ENCODE data around the gene ASIC1. TPM values are rescaled to one million over a fixed set of nuclear protein-coding genes. Genes with fewer than 3 reads are reported as not detected.

Gene ASIC1
- total and polyA plus RNA-seq, 8 donors, result 0.45 to 3.5 (median 1.2) TPM; not detected in 1

- no peak overlapping the region for H3K4me3 ChIP-seq
- H3K27ac ChIP-seq, result peak overlapping the region in 3 of 5 donors; percentile 20 to 50 (median 47)
Observed at GRCh38 chr12:50103351-50103750, 46.0 kb downstream of the ASIC1 start.

GRCh38 chr12:50103767-50104321 lies 46.4 kb downstream of the ASIC1 start, which contains the start of gene GPD1:
GPD1 (plus strand) TSS chr12:50104008; CDS start chr12:50104051, 43 bp downstream.
- H3K4me3 ChIP-seq, result peak within 1 kb of the TSS in 2 of 4 donors; percentile 12 to 18
- peak; percentile 90 to 91 for DNase-seq
- peaks cover 13 to 31% (median 24%) of the 10 kb centered on the region in 4 donors for H3K4me1 ChIP-seq
- H3K36me3 ChIP-seq, result peaks cover 14 to 30% (median 25%) of the 10 kb centered on the region in 4 donors
- peak in 2 of 3 donors; percentile 81 for TF ChIP-seq POLR2AphosphoS5 (IDR thresholded peaks at IDR 0.05)
- TF ChIP-seq, protein P1, sequence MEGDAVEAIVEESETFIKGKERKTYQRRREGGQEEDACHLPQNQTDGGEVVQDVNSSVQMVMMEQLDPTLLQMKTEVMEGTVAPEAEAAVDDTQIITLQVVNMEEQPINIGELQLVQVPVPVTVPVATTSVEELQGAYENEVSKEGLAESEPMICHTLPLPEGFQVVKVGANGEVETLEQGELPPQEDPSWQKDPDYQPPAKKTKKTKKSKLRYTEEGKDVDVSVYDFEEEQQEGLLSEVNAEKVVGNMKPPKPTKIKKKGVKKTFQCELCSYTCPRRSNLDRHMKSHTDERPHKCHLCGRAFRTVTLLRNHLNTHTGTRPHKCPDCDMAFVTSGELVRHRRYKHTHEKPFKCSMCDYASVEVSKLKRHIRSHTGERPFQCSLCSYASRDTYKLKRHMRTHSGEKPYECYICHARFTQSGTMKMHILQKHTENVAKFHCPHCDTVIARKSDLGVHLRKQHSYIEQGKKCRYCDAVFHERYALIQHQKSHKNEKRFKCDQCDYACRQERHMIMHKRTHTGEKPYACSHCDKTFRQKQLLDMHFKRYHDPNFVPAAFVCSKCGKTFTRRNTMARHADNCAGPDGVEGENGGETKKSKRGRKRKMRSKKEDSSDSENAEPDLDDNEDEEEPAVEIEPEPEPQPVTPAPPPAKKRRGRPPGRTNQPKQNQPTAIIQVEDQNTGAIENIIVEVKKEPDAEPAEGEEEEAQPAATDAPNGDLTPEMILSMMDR (IDR thresholded peaks at IDR 0.05), result no peak
- WGBS, 5 donors, result 14 to 25% (median 22%) methylated on average over 9 to 13 of the region's 13 CpGs
- H3K27ac ChIP-seq, result peak within 1 kb of the TSS in 3 of 5 donors; percentile 20 to 50 (median 47)
- intact Hi-C loops (cut with DNase I; ENCODE audit: low total_unique reads), result loop anchor here (10.0 kb wide), 1 partner anchor 71 kb away; no protein-coding TSS in a partner anchor
- H3K9me3 ChIP-seq, result no peaks in the 10 kb centered on the region
- no peaks in the 10 kb centered on the region for H3K27me3 ChIP-seq

More at GRCh38 chr12:50103351-50103750, 46.0 kb downstream of the ASIC1 start:
- DNase-seq, result no peak
- Histone ChIP-seq H3K9me3 (no peaks in the 10 kb centered on the region), H3K27me3 (no peaks in the 10 kb centered on the region), H3K4me1 (peaks cover 13 to 31% (median 24%) of the 10 kb centered on the region in 4 donors), H3K36me3 (peaks cover 19 to 35% (median 30%) of the 10 kb centered on the region in 4 donors)
- TF ChIP-seq POLR2A (IDR thresholded peaks at IDR 0.05), result no peak
- TF ChIP-seq EP300 (IDR thresholded peaks at IDR 0.05), result no peak
- TF ChIP-seq POLR2AphosphoS5 (IDR thresholded peaks at IDR 0.05), result no peak
- TF ChIP-seq, protein P1 (IDR thresholded peaks at IDR 0.05), result no peak
- WGBS, 5 donors, result 83 to 100% (median 95%) methylated on average over 2 of the region's 2 CpGs
- intact Hi-C loops (cut with DNase I; ENCODE audit: low total_unique reads), result loop anchor here (10.0 kb wide), 1 partner anchor 71 kb away; no protein-coding TSS in a partner anchor

- H3K4me3 ChIP-seq, result peak overlapping the region in 2 of 4 donors; percentile 12 to 18
- TF ChIP-seq, protein P1 (IDR thresholded peaks at IDR 0.05), result no peak
- TF ChIP-seq EP300 (IDR thresholded peaks at IDR 0.05) (no peak), POLR2AphosphoS5 (IDR thresholded peaks at IDR 0.05) (no peak), POLR2A (IDR thresholded peaks at IDR 0.05) (no peak)
Observed at GRCh38 chr12:50104417-50105366, 47.3 kb downstream of the ASIC1 start.

DNA sequence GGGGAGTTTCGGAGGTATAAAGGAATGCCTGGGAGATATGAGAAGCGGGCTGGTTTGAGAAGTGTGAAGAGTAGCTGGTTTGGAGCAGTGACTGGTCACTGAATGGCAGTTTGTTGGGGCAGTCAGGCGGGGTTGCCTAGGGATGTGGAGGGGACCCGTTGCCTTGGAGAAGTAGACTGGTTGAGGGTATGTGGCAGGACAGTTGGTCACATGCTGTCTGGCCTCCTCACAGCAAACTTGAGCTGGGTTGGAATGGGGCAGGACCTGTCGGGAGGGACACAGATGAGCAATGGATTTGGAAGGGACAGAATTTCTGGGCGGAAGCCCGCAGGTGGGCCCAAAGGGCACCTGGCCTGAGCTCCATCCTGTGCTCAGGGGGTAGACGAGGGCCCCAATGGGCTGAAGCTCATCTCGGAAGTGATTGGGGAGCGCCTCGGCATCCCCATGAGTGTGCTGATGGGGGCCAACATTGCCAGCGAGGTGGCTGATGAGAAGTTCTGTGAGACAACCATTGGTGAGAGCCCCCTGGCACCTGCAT lies 48.6 kb downstream of the ASIC1 start:
- no peak overlapping the region for H3K4me3 ChIP-seq
- peaks cover 0 to 9% (median 4%) of the 10 kb centered on the region in 4 donors for H3K36me3 ChIP-seq
- WGBS, 5 donors, result 94 to 97% (median 95%) methylated on average over 12 of the region's 12 CpGs
- no peak for TF ChIP-seq POLR2A (IDR thresholded peaks at IDR 0.05)
- no peak for TF ChIP-seq EP300 (IDR thresholded peaks at IDR 0.05)
- TF ChIP-seq POLR2AphosphoS5 (IDR thresholded peaks at IDR 0.05), result no peak
- TF ChIP-seq, protein P1 (IDR thresholded peaks at IDR 0.05), result no peak
- H3K27me3 ChIP-seq, result no peaks in the 10 kb centered on the region
- H3K9me3 ChIP-seq, result no peaks in the 10 kb centered on the region
- intact Hi-C loops (cut with DNase I; ENCODE audit: low total_unique reads), result loop anchor here (10.0 kb wide), 1 partner anchor 69 kb away; no protein-coding TSS in a partner anchor
- no peak for DNase-seq
- peaks cover 29 to 50% (median 41%) of the 10 kb centered on the region in 4 donors for H3K4me1 ChIP-seq
- H3K27ac ChIP-seq, result no peak overlapping the region

More at GRCh38 chr12:50104417-50105366, 47.3 kb downstream of the ASIC1 start:
- Histone ChIP-seq H3K36me3 (peaks cover 5 to 21% (median 16%) of the 10 kb centered on the region in 4 donors), H3K27ac (peak overlapping the region in 1 of 5 donors; percentile 50), H3K9me3 (no peaks in the 10 kb centered on the region), H3K27me3 (no peaks in the 10 kb centered on the region), H3K4me1 (peaks cover 16 to 37% (median 28%) of the 10 kb centered on the region in 4 donors)
- WGBS, 5 donors, result 67 to 75% (median 72%) methylated on average over 13 to 14 of the region's 14 CpGs
- intact Hi-C loops (cut with DNase I; ENCODE audit: low total_unique reads), result loop anchor here (10.0 kb wide), 1 partner anchor 70 kb away; no protein-coding TSS in a partner anchor
- peak in 1 of 2 donors; percentile 53 for DNase-seq

Measured in stomach (tissue), 9 donors.